Liver (tissue), 9 donors: ENCODE measurements around the gene CLIC5. TPM values are rescaled to one million over a fixed set of nuclear protein-coding genes. Genes with fewer than 3 reads are reported as not detected.

Experiments used
- DNase-seq: peaks from one replicate; pipeline ENCODE4 v3.0.0-alpha.2; 2017; ENCODE audit warnings: low spot score
- H3K27ac ChIP-seq, 2 donors: one replicate each; pipeline ENCODE4 v1.7.0; 2013; ENCODE audit warnings: inconsistent platforms in 2 of 2, low read length in 2 of 2, control low read depth in 1 of 2, low read depth in 1 of 2, mild to moderate bottlenecking in 1 of 2
- H3K27me3 ChIP-seq, 4 donors: one replicate each; pipeline versions ENCODE4 v1.6.1 to v1.7.0; 2013; ENCODE audit warnings: low read length in 3 of 4, inconsistent platforms in 1 of 4, mild to moderate bottlenecking in 1 of 4, moderate library complexity in 1 of 4; ENCODE audit not compliant: control insufficient read depth in 4 of 4, insufficient read depth in 4 of 4
- H3K36me3 ChIP-seq, 4 donors: one replicate each; pipeline versions ENCODE4 v1.6.1 to v1.7.0; 2013; ENCODE audit warnings: low read length in 3 of 4, mild to moderate bottlenecking in 3 of 4, low read depth in 1 of 4, moderate library complexity in 1 of 4; ENCODE audit not compliant: control insufficient read depth in 4 of 4, insufficient read depth in 3 of 4
- H3K4me1 ChIP-seq, 4 donors: one replicate each; pipeline versions ENCODE4 v1.6.1 to v1.7.0; 2013; ENCODE audit warnings: low read length in 3 of 4, mild to moderate bottlenecking in 3 of 4, moderate library complexity in 1 of 4; ENCODE audit not compliant: control insufficient read depth in 4 of 4, insufficient read depth in 4 of 4
- H3K4me3 ChIP-seq, 3 donors: one replicate each; pipeline versions ENCODE4 v1.6.1 to v1.7.0; 2013; ENCODE audit warnings: low read length in 3 of 3, control low read depth in 1 of 3, low read depth in 1 of 3, mild to moderate bottlenecking in 1 of 3
- H3K9ac ChIP-seq, 2 donors: one replicate each; pipeline ENCODE4 v1.7.0; 2013; ENCODE audit warnings: low read length in 2 of 2, mild to moderate bottlenecking in 2 of 2, moderate library complexity in 2 of 2, control low read depth in 1 of 2, low read depth in 1 of 2
- H3K9me3 ChIP-seq, 4 donors: one replicate each; pipeline versions ENCODE4 v1.6.1 to v1.7.0; 2013; ENCODE audit warnings: low read length in 3 of 4; ENCODE audit not compliant: control insufficient read depth in 4 of 4
- EGR1 ChIP-seq, 2 donors: IDR thresholded peaks; 2 replicates each; pipeline ENCODE4 v1.6.1; 2016 to 2018; ENCODE audit warnings: antibody characterized with exemption in 2 of 2, low read depth in 2 of 2
- FOXA1 ChIP-seq: IDR thresholded peaks from 2 replicates; pipeline ENCODE4 v1.6.1; 2016; ENCODE audit warnings: antibody characterized with exemption
- FOXA2 ChIP-seq: IDR thresholded peaks from 2 replicates; pipeline ENCODE4 v1.6.1; 2016; ENCODE audit warnings: antibody characterized with exemption
- GABPA ChIP-seq, 2 donors: IDR thresholded peaks in 1 of 2; conservative IDR thresholded peaks in 1 of 2; 2 replicates each; pipeline ENCODE4 v1.6.1; 2016; ENCODE audit warnings: antibody characterized with exemption in 2 of 2, mild to moderate bottlenecking in 1 of 2, moderate library complexity in 1 of 2
- HNF4A ChIP-seq, 2 donors: conservative IDR thresholded peaks; 2 replicates each; pipeline ENCODE4 v1.6.1; 2016; ENCODE audit warnings: antibody characterized with exemption in 2 of 2, mild to moderate bottlenecking in 2 of 2
- HNF4G ChIP-seq: IDR thresholded peaks from 2 replicates; pipeline ENCODE4 v1.6.1; 2016; ENCODE audit warnings: antibody characterized with exemption
- JUND ChIP-seq, 2 donors: IDR thresholded peaks; 2 replicates each; pipeline ENCODE4 v1.6.1; 2016; ENCODE audit warnings: antibody characterized with exemption in 2 of 2
- NR2F2 ChIP-seq: IDR thresholded peaks from 2 replicates; pipeline ENCODE4 v1.6.1; 2016; ENCODE audit warnings: antibody characterized with exemption
- RAD21 ChIP-seq, 2 donors: IDR thresholded peaks; 2 replicates each; pipeline ENCODE4 v1.6.1; 2016; ENCODE audit warnings: antibody characterized with exemption in 2 of 2, mild to moderate bottlenecking in 2 of 2
- RXRA ChIP-seq, 2 donors: IDR thresholded peaks; 2 replicates each; pipeline ENCODE4 v1.6.1; 2017 to 2018; ENCODE audit warnings: antibody characterized with exemption in 2 of 2, mild to moderate bottlenecking in 1 of 2
- SP1 ChIP-seq: IDR thresholded peaks from 2 replicates; pipeline ENCODE4 v1.6.1; 2018; ENCODE audit warnings: antibody characterized with exemption, mild to moderate bottlenecking
- TAF1 ChIP-seq: conservative IDR thresholded peaks from 2 replicates; pipeline ENCODE4 v1.6.1; 2016; ENCODE audit warnings: antibody characterized with exemption, mild to moderate bottlenecking
- YY1 ChIP-seq: IDR thresholded peaks from 2 replicates; pipeline ENCODE4 v1.6.1; 2016; ENCODE audit warnings: antibody characterized with exemption, mild to moderate bottlenecking
- WGBS: extraction: QIAGEN DNeasy Blood & Tissue Kit; methylation state at CpG from one replicate; pipeline ENCODE4 v1.1.7; 2013; 5-methylcytosine and 5-hydroxymethylcytosine counted together
- polyA plus RNA-seq, 2 donors: library from polyadenylated mRNA; stranded (reverse) in 1 of 2; unstranded in 1 of 2; fragments of 200-250 nt in 1 of 2; fragments of >200 nt in 1 of 2; fragmentation: Nextera tagmentation in 1 of 2; extraction: Ambion mirVana in 1 of 2; gene quantifications; one replicate each; pipeline versions ENCODE4 v1.2.1 to v1.2.3, GENCODE V29; 2013 to 2015
- total RNA-seq, 2 donors: library from RNA; depleted of rRNA; stranded (reverse); fragments of >200 nt; gene quantifications; one replicate each; pipeline ENCODE4 v1.2.3, GENCODE V29; 2014
- TF ChIP-seq, protein P1 (sequence below): IDR thresholded peaks from 2 replicates; pipeline ENCODE4 v1.6.1; 2016; ENCODE audit warnings: antibody characterized with exemption
- TF ChIP-seq, protein P2 (sequence below): fragments of 150-350 bp; IDR thresholded peaks from 2 replicates; pipeline ENCODE4 v1.5.1; 2017; ENCODE audit warnings: improper control_type of control experiment, low read depth, low read length; ENCODE audit not compliant: missing input control
- TF ChIP-seq, protein P3 (sequence below): IDR thresholded peaks from 2 replicates; pipeline ENCODE4 v1.6.1; 2016; ENCODE audit warnings: antibody characterized with exemption
- TF ChIP-seq, protein P4 (sequence below): IDR thresholded peaks from 2 replicates; pipeline ENCODE4 v1.6.1; 2016; ENCODE audit warnings: antibody characterized with exemption, mild to moderate bottlenecking
- TF ChIP-seq, protein P5 (sequence below): IDR thresholded peaks from 2 replicates; pipeline ENCODE4 v1.6.1; 2016; ENCODE audit warnings: antibody characterized with exemption
- donor health status: healthy.
- donor health status: healthy.
- donor health status: healthy.
- donor health status: healthy.
- donor health status: healthy.

CLIC5 gene
- total and polyA plus RNA-seq, 4 donors = 0.05 to 0.33 (median 0.14) TPM

DNA sequence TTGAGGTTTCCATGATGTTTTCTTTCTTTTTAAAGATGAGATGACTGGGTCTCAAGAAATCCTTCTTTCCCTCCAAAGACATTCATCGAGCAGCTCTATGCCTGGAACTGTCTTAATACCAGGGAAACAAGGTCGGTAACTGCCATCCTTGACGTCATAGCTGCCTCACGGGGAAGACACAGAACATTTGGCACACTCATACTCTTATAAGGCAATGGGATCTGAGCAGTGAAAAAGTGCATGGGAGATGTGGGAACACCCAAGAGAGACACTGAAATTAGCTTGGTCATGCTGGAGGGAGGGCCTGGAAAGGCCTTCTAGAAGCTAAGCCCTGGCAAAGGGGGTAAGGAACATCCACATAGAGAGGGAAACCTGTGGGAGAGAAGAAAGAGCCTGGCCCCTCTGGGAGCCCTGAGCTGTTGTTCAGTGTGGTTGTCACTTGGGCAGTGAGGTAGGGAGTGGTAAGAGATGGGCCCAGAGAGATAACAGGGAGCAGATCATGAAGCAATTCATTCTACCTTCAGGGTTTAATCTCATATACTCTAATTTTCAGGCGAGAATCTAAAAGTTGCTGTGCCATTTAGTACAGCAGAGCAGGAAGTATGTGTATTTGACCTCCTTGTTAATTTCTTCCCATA is 30.8 kb downstream of the CLIC5 start:
- DNase-seq = no peak
- WGBS = 92% methylated on average over 5 of the region's 5 CpGs
- no peaks in the 10 kb centered on the region for H3K27me3 ChIP-seq
- TF ChIP-seq RAD21 (IDR thresholded peaks at IDR 0.05) (no peak), YY1 (no peak), SP1 (no peak), JUND (IDR thresholded peaks at IDR 0.05) (no peak), TAF1 (no peak), HNF4G (no peak), HNF4A (conservative IDR thresholded peaks at IDR 0.05) (no peak)
- TF ChIP-seq, protein P1, sequence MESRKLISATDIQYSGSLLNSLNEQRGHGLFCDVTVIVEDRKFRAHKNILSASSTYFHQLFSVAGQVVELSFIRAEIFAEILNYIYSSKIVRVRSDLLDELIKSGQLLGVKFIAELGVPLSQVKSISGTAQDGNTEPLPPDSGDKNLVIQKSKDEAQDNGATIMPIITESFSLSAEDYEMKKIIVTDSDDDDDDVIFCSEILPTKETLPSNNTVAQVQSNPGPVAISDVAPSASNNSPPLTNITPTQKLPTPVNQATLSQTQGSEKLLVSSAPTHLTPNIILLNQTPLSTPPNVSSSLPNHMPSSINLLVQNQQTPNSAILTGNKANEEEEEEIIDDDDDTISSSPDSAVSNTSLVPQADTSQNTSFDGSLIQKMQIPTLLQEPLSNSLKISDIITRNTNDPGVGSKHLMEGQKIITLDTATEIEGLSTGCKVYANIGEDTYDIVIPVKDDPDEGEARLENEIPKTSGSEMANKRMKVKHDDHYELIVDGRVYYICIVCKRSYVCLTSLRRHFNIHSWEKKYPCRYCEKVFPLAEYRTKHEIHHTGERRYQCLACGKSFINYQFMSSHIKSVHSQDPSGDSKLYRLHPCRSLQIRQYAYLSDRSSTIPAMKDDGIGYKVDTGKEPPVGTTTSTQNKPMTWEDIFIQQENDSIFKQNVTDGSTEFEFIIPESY = no peak
- TF ChIP-seq, protein P2, sequence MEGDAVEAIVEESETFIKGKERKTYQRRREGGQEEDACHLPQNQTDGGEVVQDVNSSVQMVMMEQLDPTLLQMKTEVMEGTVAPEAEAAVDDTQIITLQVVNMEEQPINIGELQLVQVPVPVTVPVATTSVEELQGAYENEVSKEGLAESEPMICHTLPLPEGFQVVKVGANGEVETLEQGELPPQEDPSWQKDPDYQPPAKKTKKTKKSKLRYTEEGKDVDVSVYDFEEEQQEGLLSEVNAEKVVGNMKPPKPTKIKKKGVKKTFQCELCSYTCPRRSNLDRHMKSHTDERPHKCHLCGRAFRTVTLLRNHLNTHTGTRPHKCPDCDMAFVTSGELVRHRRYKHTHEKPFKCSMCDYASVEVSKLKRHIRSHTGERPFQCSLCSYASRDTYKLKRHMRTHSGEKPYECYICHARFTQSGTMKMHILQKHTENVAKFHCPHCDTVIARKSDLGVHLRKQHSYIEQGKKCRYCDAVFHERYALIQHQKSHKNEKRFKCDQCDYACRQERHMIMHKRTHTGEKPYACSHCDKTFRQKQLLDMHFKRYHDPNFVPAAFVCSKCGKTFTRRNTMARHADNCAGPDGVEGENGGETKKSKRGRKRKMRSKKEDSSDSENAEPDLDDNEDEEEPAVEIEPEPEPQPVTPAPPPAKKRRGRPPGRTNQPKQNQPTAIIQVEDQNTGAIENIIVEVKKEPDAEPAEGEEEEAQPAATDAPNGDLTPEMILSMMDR = no peak
- TF ChIP-seq, protein P3, sequence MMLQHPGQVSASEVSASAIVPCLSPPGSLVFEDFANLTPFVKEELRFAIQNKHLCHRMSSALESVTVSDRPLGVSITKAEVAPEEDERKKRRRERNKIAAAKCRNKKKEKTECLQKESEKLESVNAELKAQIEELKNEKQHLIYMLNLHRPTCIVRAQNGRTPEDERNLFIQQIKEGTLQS = no peak
- no peak overlapping the region for H3K27ac ChIP-seq
- H3K9ac ChIP-seq = no peak overlapping the region
- H3K36me3 ChIP-seq = no peaks in the 10 kb centered on the region
- no peak overlapping the region for H3K4me3 ChIP-seq
- H3K4me1 ChIP-seq = no peaks in the 10 kb centered on the region
- no peaks in the 10 kb centered on the region for H3K9me3 ChIP-seq

DNA sequence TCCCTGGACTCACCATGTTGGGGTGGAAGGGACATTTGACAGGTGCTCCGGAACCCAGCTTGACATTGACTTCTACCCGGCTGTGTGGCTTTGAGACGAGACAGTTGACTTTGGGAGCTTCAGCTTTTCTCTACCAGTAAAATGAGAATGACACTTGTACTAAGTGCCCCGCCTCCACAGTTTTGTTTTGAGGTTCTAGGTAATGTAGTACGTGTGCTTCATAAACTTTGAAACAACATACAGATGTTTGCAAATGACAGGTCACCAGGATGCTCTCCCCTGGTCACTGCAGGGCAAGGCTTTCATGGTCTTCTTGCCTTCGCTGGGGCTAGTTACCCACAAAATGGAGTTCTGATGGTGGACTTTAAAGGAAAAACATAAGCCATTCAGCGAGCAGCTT is 31.3 kb downstream of the CLIC5 start:
- no peak overlapping the region for H3K4me3 ChIP-seq
- WGBS = 93% methylated on average over 7 of the region's 7 CpGs
- no peak overlapping the region for H3K9ac ChIP-seq
- no peaks in the 10 kb centered on the region for H3K4me1 ChIP-seq
- H3K27me3 ChIP-seq = no peaks in the 10 kb centered on the region
- no peak overlapping the region for H3K27ac ChIP-seq
- no peak for DNase-seq
- TF ChIP-seq, protein P1 = no peak
- TF ChIP-seq, protein P2 = no peak
- TF ChIP-seq GABPA (IDR thresholded peaks at IDR 0.05 in 1 of 2, conservative IDR thresholded peaks at IDR 0.05 in 1 of 2) (no peak), RAD21 (IDR thresholded peaks at IDR 0.05) (no peak), RXRA (IDR thresholded peaks at IDR 0.05) (no peak), HNF4G (no peak), NR2F2 (no peak), HNF4A (conservative IDR thresholded peaks at IDR 0.05) (no peak), YY1 (no peak), SP1 (no peak), JUND (IDR thresholded peaks at IDR 0.05) (no peak), EGR1 (IDR thresholded peaks at IDR 0.05; ENCODE audit: low read depth in 2 of 2) (no peak), FOXA1 (no peak), TAF1 (no peak), FOXA2 (no peak)
- TF ChIP-seq, protein P4, sequence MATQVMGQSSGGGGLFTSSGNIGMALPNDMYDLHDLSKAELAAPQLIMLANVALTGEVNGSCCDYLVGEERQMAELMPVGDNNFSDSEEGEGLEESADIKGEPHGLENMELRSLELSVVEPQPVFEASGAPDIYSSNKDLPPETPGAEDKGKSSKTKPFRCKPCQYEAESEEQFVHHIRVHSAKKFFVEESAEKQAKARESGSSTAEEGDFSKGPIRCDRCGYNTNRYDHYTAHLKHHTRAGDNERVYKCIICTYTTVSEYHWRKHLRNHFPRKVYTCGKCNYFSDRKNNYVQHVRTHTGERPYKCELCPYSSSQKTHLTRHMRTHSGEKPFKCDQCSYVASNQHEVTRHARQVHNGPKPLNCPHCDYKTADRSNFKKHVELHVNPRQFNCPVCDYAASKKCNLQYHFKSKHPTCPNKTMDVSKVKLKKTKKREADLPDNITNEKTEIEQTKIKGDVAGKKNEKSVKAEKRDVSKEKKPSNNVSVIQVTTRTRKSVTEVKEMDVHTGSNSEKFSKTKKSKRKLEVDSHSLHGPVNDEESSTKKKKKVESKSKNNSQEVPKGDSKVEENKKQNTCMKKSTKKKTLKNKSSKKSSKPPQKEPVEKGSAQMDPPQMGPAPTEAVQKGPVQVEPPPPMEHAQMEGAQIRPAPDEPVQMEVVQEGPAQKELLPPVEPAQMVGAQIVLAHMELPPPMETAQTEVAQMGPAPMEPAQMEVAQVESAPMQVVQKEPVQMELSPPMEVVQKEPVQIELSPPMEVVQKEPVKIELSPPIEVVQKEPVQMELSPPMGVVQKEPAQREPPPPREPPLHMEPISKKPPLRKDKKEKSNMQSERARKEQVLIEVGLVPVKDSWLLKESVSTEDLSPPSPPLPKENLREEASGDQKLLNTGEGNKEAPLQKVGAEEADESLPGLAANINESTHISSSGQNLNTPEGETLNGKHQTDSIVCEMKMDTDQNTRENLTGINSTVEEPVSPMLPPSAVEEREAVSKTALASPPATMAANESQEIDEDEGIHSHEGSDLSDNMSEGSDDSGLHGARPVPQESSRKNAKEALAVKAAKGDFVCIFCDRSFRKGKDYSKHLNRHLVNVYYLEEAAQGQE = no peak
- TF ChIP-seq, protein P3 = no peak
- TF ChIP-seq, protein P5, sequence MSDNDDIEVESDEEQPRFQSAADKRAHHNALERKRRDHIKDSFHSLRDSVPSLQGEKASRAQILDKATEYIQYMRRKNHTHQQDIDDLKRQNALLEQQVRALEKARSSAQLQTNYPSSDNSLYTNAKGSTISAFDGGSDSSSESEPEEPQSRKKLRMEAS = no peak
- H3K36me3 ChIP-seq = no peaks in the 10 kb centered on the region
- H3K9me3 ChIP-seq = no peaks in the 10 kb centered on the region
